Omental fat pad (tissue), 4 donors: ENCODE results near the gene REEP3. TPM values are rescaled to one million over a fixed set of nuclear protein-coding genes. Genes with fewer than 3 reads are reported as not detected.
A peak's percentile ranks its signal among the peaks of the same experiment; 100 is the strongest.

Experiments used
- ATAC-seq: fragments of 150-250 bp; one replicate; pipeline ENCODE4 v1.9.1; 2016; ENCODE audit warnings: mild to moderate bottlenecking, moderate library complexity; ENCODE audit not compliant: low FRiP score
- DNase-seq: peaks from one replicate; pipeline ENCODE4 v3.0.0-alpha.2; 2019; ENCODE audit warnings: low spot score
- small RNA-seq: library from RNA; depleted of rRNA; stranded (forward); fragments of <200 nt; gene quantifications from one replicate; pipeline ENCODE3, GENCODE V24; 2016
- total RNA-seq, 4 donors: library from RNA; depleted of rRNA; stranded (reverse); fragments of >200 nt; gene quantifications; one replicate each; pipeline ENCODE4 v1.1.0, GENCODE V29; 2016
- TF ChIP-seq, protein P1 (sequence below), 3 donors: fragments of 450-650 bp; IDR thresholded peaks; one replicate each; pipeline ENCODE4 v1.5.1; 2016 to 2017; ENCODE audit warnings: antibody characterized with exemption in 3 of 3, mild to moderate bottlenecking in 3 of 3, moderate library complexity in 2 of 3

REEP3 gene
- total RNA-seq, 4 donors from 2014 or later: 44.7 to 70.5 (median 57.1) TPM

- ATAC-seq (no peak), DNase-seq (no peak)
- TF ChIP-seq, protein P1, sequence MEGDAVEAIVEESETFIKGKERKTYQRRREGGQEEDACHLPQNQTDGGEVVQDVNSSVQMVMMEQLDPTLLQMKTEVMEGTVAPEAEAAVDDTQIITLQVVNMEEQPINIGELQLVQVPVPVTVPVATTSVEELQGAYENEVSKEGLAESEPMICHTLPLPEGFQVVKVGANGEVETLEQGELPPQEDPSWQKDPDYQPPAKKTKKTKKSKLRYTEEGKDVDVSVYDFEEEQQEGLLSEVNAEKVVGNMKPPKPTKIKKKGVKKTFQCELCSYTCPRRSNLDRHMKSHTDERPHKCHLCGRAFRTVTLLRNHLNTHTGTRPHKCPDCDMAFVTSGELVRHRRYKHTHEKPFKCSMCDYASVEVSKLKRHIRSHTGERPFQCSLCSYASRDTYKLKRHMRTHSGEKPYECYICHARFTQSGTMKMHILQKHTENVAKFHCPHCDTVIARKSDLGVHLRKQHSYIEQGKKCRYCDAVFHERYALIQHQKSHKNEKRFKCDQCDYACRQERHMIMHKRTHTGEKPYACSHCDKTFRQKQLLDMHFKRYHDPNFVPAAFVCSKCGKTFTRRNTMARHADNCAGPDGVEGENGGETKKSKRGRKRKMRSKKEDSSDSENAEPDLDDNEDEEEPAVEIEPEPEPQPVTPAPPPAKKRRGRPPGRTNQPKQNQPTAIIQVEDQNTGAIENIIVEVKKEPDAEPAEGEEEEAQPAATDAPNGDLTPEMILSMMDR (IDR thresholded peaks at IDR 0.05): no peak
Measured at GRCh38 chr10:63667596-63668480, 146.6 kb downstream of the REEP3 start.

DNA sequence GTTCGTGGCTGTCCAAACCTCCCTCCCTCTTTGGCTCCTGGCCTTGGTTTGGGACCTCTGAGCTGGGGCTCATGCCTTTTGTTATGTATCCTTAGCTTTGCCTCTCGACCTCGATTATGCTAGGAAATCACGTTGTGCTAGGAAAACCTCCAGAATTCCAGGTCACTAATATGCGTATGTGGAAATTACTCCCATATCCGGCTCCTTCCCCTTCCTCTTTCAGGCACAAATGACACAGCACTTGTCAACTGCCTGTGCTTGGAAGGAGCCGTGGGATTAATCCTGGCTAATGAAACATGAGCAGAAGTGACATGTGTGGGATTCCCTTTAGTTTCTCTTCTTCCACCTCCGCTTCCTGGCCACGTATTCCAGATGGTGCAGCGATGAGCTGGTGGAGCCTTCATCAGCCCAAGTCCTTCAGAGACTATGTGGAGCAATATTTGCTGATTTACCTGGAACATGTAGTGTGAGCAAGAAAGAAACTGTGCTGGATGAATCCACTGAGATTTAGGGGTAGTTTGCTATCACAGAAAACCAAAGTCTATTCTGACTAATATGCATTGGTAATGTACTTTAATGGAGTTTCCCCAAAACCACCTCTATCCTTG lies 149.2 kb downstream of the REEP3 start:
- DNase-seq (no peak), ATAC-seq (peak; percentile 57)
- TF ChIP-seq, protein P1 (IDR thresholded peaks at IDR 0.05): no peak

DNA sequence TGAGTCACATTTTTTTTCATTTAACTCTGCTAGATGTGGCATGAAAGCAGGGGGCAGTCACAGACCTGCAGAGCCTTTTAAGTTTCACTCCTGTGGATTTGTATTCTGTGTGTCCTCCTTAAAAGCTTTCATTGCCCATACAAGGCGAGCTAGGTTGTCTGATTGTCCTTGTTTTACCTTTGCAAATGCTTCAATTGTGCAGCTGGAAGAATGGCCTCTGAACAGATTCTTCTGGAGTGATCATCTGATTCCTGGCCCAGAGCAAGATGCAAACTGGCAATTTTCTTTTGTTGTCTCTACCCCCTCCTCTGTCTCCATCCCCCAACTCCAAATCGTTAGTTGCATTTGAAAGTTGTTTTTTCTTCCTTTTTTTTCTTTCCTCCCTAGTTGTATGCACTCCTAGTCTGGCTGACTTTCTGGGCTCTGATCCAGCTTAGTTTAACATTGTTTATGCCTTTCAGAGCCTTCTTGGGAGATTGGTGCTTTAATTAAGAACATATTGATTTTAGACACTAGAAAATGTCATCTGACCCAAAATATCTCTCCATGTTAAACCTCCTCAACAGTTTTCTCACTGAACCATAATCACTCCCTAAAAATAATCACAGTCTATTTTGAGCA lies 150.2 kb downstream of the REEP3 start:
- DNase-seq: no peak
- TF ChIP-seq, protein P1 (IDR thresholded peaks at IDR 0.05): no peak
- no peak for ATAC-seq

DNA sequence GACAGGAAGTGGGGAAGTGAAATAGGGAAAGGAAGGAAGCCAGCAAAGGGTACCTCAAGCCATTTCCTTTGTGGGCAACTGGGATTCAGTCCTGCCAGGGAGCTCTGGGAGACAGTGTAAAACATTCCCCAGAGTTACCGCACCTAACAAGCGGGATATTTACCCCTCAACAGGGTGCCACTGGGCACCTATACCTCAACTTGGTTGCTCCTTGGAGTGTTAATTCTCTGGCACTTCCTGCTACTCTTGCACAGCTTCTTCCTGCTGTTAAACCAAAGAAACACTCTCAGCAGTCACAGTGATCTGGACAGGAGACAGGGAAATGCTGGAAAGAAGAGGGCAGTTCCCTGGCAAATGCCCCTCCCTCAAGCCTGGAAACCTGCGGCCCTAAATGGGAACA lies 151.3 kb downstream of the REEP3 start:
- TF ChIP-seq, protein P1 (IDR thresholded peaks at IDR 0.05): no peak
- ATAC-seq (no peak), DNase-seq (no peak)

- TF ChIP-seq, protein P1 (IDR thresholded peaks at IDR 0.05): no peak
- no peak for ATAC-seq
- no peak for DNase-seq
Measured at GRCh38 chr10:63673246-63673645, 152.0 kb downstream of the REEP3 start.

- no peak for ATAC-seq
- TF ChIP-seq, protein P1 (IDR thresholded peaks at IDR 0.05): no peak
- DNase-seq: no peak
Measured at GRCh38 chr10:63673846-63674245, 152.6 kb downstream of the REEP3 start.

Small RNA genes within 50 kb of the gene (small RNA-seq; reads per million reads assigned to genes)
- not detected for gene AC022022.1

Other genes starting within 250 kb of the REEP3 start
- 100 to 1,000 TPM in 3 of 4 donors, 10 to 100 TPM in 1; 99.8 to 179 (median 149) TPM for gene JMJD1C, start 55.4 kb upstream of the REEP3 start, total RNA-seq